A549 (cell line): Measurements from ENCODE around the gene FMO5. TPM values are rescaled to one million over a fixed set of nuclear protein-coding genes. Genes with fewer than 3 reads are reported as not detected.
"Not testable (repeated sequence)": the region's sequence is repeated elsewhere in the genome, so short reads cannot be mapped to it uniquely, and the experiment has no call there.

ENCODE experiments used
- ATAC-seq, 2 experiments: fragments of 200-7000 bp in 1 of 2; fragments of >200 bp in 1 of 2; cut with Nextera tagmentation in 1 of 2; cut with Tn5 transposase in 1 of 2; 3 replicates each; pipeline versions ENCODE4 v1.8.0 to v1.9.1; 2018 to 2020; ENCODE audit warnings: mild to moderate bottlenecking in 1 of 2, moderate library complexity in 1 of 2
- CTCF ChIA-PET: fragments of 300-600 bp; sonication (Branson Sonifier 250); formaldehyde crosslinking; extraction: SDS; loops from one replicate; lab custom pipeline; 2021; ENCODE audit warnings: antibody characterized with exemption, inconsistent platforms; lab: Yijun Ruan, JAX
- POLR2A ChIA-PET: fragments of 350-600 bp; formaldehyde crosslinking; extraction: SDS; loops from one replicate; lab custom pipeline; 2021; ENCODE audit warnings: antibody characterized with exemption, inconsistent platforms; lab: Yijun Ruan, JAX
- DNase-seq, 2 experiments: peaks; one replicate each; pipeline versions ENCODE4 v3.0.0 to v3.0.0-alpha.2; 2011 to 2016; ENCODE audit warnings: low read depth in 1 of 2, low spot score in 1 of 2
- FAIRE-seq: peaks from 2 replicates; lab custom pipeline; 2011; peaks lifted over from hg19 to GRCh38; lab: Jason Lieb, UNC
- H3K27ac ChIP-seq, 2 experiments: fragments of >200 bp; sonication (Bioruptor Twin); formaldehyde crosslinking; 3 replicates each; pipeline ENCODE4 v1.5.1; 2016 to 2017
- H3K4me1 ChIP-seq: fragments of >200 bp; sonication (Bioruptor Twin); formaldehyde crosslinking; 3 replicates; pipeline ENCODE4 v1.6.1; 2016
- H3K4me2 ChIP-seq: fragments of >200 bp; sonication (Bioruptor Twin); formaldehyde crosslinking; 3 replicates; pipeline ENCODE4 v1.6.1; 2016
- H3K4me3 ChIP-seq: fragments of >200 bp; sonication (Bioruptor Twin); formaldehyde crosslinking; 3 replicates; pipeline ENCODE4 v1.5.1; 2016
- H3K9me3 ChIP-seq: fragments of >200 bp; sonication (Bioruptor Twin); formaldehyde crosslinking; 3 replicates; pipeline ENCODE4 v1.6.1; 2016
- FOSB ChIP-seq: fragments of 250-450 bp; sonication (Bioruptor Pico); IDR thresholded peaks from 2 replicates; pipeline ENCODE4 v1.5.0; 2020; ENCODE audit warnings: mild to moderate bottlenecking, moderate library complexity
- JUNB ChIP-seq: fragments of >200 bp; sonication (Bioruptor Twin); formaldehyde crosslinking; IDR thresholded peaks from 2 replicates; pipeline ENCODE4 v1.6.1; 2016
- KDM1A ChIP-seq: fragments of 200-600 bp; sonication (generic); IDR thresholded peaks from 2 replicates; pipeline ENCODE4 v1.6.1; 2016; ENCODE audit warnings: low read depth, mild to moderate bottlenecking
- MAFK ChIP-seq: fragments of 450-650 bp; IDR thresholded peaks from 2 replicates; pipeline ENCODE4 v1.6.1; 2014; ENCODE audit not compliant: partially characterized antibody
- MAZ ChIP-seq: fragments of 150-350 bp; IDR thresholded peaks from 2 replicates; pipeline ENCODE4 v1.6.1; 2014; ENCODE audit warnings: antibody characterized with exemption, low read depth, low read length, borderline replicate concordance
- MYC ChIP-seq: IDR thresholded peaks from 2 replicates; pipeline ENCODE4 v1.6.1; 2012; ENCODE audit warnings: mild to moderate bottlenecking, inconsistent platforms, low read length, improper control_type of control experiment, borderline replicate concordance
- PHF8 ChIP-seq: fragments of 200-600 bp; sonication (generic); IDR thresholded peaks from 2 replicates; pipeline ENCODE4 v1.6.1; 2016; ENCODE audit warnings: low read depth, mild to moderate bottlenecking, antibody characterized with exemption, moderate library complexity, borderline replicate concordance
- RAD21 ChIP-seq, 2 experiments: fragments of >200 bp in 1 of 2; sonication (Bioruptor Twin) in 1 of 2; formaldehyde crosslinking in 1 of 2; IDR thresholded peaks in 1 of 2; conservative IDR thresholded peaks in 1 of 2; 2 replicates in 1 of 2; 3 replicates in 1 of 2; pipeline ENCODE4 v1.6.1; 2012 to 2018; ENCODE audit warnings: inconsistent platforms in 1 of 2
- RARB ChIP-seq: fragments of 250-450 bp; sonication (Bioruptor Pico); IDR thresholded peaks from 2 replicates; pipeline ENCODE4 v1.8.0; 2021; ENCODE audit warnings: mild to moderate bottlenecking, moderate library complexity
- REST ChIP-seq: fragments of 200-600 bp; sonication (generic); IDR thresholded peaks from 2 replicates; pipeline ENCODE4 v1.6.1; 2016; ENCODE audit warnings: antibody characterized with exemption, mild to moderate bottlenecking, moderate library complexity
- RFX5 ChIP-seq: fragments of 450-650 bp; IDR thresholded peaks from 2 replicates; pipeline ENCODE4 v1.7.1; 2014; ENCODE audit warnings: antibody characterized with exemption, mild to moderate bottlenecking, moderate library complexity
- SMC3 ChIP-seq: fragments of >200 bp; sonication (Bioruptor Twin); formaldehyde crosslinking; IDR thresholded peaks from 3 replicates; pipeline ENCODE4 v1.6.1; 2018; ENCODE audit warnings: inconsistent platforms
- SREBF2 ChIP-seq: fragments of 450-650 bp; IDR thresholded peaks from 2 replicates; pipeline ENCODE4 v1.6.1; 2014; ENCODE audit warnings: mild to moderate bottlenecking, moderate library complexity
- ZNF302 ChIP-seq: fragments of 250-450 bp; sonication (Bioruptor Pico); IDR thresholded peaks from 2 replicates; pipeline ENCODE4 v1.9.0; 2021; ENCODE audit warnings: inconsistent platforms, mild to moderate bottlenecking, moderate library complexity
- WGBS: methylation state at CpG from one replicate; pipeline ENCODE4 v1.1.6; 2017; ENCODE audit errors: missing lambda C conversion rate; 5-methylcytosine and 5-hydroxymethylcytosine counted together
- polyA plus RNA-seq, 4 experiments: library from polyadenylated mRNA; depleted of rRNA in 3 of 4; stranded (reverse); fragments of >200 nt; fragmentation: RNase III in 1 of 4; extraction: RNeasy Plus Mini Kit Qiagen cat#74134 plus additional on column Dnase treatment in 1 of 4; gene quantifications; 2 replicates in 3 of 4; 3 replicates in 1 of 4; pipeline ENCODE4 v1.2.3, GENCODE V29; 2011 to 2017
- TF ChIP-seq, protein P1 (sequence below): fragments of 450-650 bp; IDR thresholded peaks from 2 replicates; pipeline ENCODE4 v1.6.1; 2014; ENCODE audit warnings: antibody characterized with exemption
- TF ChIP-seq, protein P2 (sequence below): fragments of 250-450 bp; sonication (Bioruptor Pico); IDR thresholded peaks from 2 replicates; pipeline ENCODE4 v1.5.0; 2020; ENCODE audit warnings: low read depth, mild to moderate bottlenecking, moderate library complexity

Gene FMO5
- polyA plus RNA-seq, 2 of the 4 experiments (the other 2 are of a cell fraction), result 0.37 to 3.4 TPM

- H3K27ac ChIP-seq, result no peak overlapping the region
- CTCF ChIA-PET, result interaction anchor here (1.1 to 1.7 kb wide), 2 partner anchors 9 to 81 kb away, joined by 3 to 10 read pairs; partner anchors contain the start of gene CHD1L
- H3K4me2 ChIP-seq, result no peak overlapping the region
- H3K4me1 ChIP-seq, result peaks cover 10% of the 10 kb centered on the region
- H3K9me3 ChIP-seq, result no peaks in the 10 kb centered on the region
- POLR2A ChIA-PET, result interaction anchor here (1.0 kb wide), 1 partner anchor 10 kb away, joined by 3 read pairs; no protein-coding TSS in a partner anchor
- ATAC-seq (no peak), DNase-seq (no peak), FAIRE-seq (no peak)
- H3K4me3 ChIP-seq, result no peak overlapping the region
- TF ChIP-seq, protein P1, sequence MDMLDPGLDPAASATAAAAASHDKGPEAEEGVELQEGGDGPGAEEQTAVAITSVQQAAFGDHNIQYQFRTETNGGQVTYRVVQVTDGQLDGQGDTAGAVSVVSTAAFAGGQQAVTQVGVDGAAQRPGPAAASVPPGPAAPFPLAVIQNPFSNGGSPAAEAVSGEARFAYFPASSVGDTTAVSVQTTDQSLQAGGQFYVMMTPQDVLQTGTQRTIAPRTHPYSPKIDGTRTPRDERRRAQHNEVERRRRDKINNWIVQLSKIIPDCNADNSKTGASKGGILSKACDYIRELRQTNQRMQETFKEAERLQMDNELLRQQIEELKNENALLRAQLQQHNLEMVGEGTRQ, result no peak
- TF ChIP-seq MAZ, result no peak
- TF ChIP-seq SREBF2, result no peak
- no peak for TF ChIP-seq SMC3
- no peak for TF ChIP-seq MAFK
- no peak for TF ChIP-seq RARB
- TF ChIP-seq, protein P2, sequence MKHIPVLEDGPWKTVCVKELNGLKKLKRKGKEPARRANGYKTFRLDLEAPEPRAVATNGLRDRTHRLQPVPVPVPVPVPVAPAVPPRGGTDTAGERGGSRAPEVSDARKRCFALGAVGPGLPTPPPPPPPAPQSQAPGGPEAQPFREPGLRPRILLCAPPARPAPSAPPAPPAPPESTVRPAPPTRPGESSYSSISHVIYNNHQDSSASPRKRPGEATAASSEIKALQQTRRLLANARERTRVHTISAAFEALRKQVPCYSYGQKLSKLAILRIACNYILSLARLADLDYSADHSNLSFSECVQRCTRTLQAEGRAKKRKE, result no peak
- no peak for TF ChIP-seq RFX5
- TF ChIP-seq JUNB, result no peak
- no peak for TF ChIP-seq MYC
- no peak for TF ChIP-seq ZNF302 (CRISPR knock-in tag)
- TF ChIP-seq PHF8, result no peak
- no peak for TF ChIP-seq KDM1A
- TF ChIP-seq REST, result no peak
Measured at GRCh38 chr1:147162093-147162492, 63.0 kb downstream of the FMO5 start.

- WGBS, result 93% methylated on average over 2 of the region's 2 CpGs
- CTCF ChIA-PET, result interaction anchor here (1.6 kb wide), 1 partner anchor 16 kb away, joined by 3 read pairs; no protein-coding TSS in a partner anchor
Measured at GRCh38 chr1:147157116-147157515, 68.0 kb downstream of the FMO5 start.

DNA sequence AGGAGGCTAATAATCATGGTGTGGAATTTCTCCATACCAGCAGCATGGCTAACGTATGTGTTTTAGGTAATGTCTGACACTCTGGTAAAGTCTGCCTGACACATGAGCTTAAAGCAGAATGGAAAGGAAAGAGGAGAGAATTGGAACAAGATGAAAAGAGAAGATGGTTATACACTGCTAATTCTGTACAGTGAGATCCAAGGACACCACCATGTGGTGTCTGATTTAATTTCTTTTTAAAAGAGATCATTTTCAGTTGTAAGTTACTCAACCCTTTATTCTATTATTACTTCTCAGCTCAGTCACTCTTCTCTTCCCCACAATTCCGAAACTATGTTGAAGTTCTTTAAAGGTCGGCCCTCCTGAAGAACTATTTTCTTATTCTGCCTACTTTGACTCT lies 68.5 kb downstream of the FMO5 start:
- no peak overlapping the region for H3K4me3 ChIP-seq
- H3K4me1 ChIP-seq, result no peaks in the 10 kb centered on the region
- no peak for ATAC-seq
- H3K27ac ChIP-seq, result no peak overlapping the region
- no peaks in the 10 kb centered on the region for H3K9me3 ChIP-seq
- 94% methylated on average over 3 of the region's 3 CpGs for WGBS
- no peak for FAIRE-seq
- ChIA-PET POLR2A (no interaction called here), CTCF (interaction anchor here (1.6 kb wide), 1 partner anchor 17 kb away, joined by 3 read pairs; no protein-coding TSS in a partner anchor)
- H3K4me2 ChIP-seq, result no peak overlapping the region
- no peak for DNase-seq
- TF ChIP-seq FOSB (CRISPR knock-in tag) (no peak), RAD21 (conservative IDR thresholded peaks at IDR 0.05 in 1 of 2, IDR thresholded peaks at IDR 0.05 in 1 of 2) (0 out of 5 replicates have a peak, but pooled peaks of 1 of the 2 experiments have one; percentile 3)

More at GRCh38 chr1:147157116-147157515, 68.0 kb downstream of the FMO5 start:
- H3K4me3 ChIP-seq, DNase-seq, FAIRE-seq, H3K9me3 ChIP-seq, ATAC-seq, H3K4me2 ChIP-seq, POLR2A ChIA-PET, H3K27ac ChIP-seq, H3K4me1 ChIP-seq: not testable (repeated sequence)
